ENCODE measurements around the gene GALNT1. TPM values are rescaled to one million over a fixed set of nuclear protein-coding genes. Genes with fewer than 3 reads are reported as not detected.
"Not testable (repeated sequence)": the region's sequence is repeated elsewhere in the genome, so short reads cannot be mapped to it uniquely, and the experiment has no call there.

GALNT1 gene
- total RNA-seq, 4 donors from 2014 or later, result 46.2 to 96.5 (median 62.6) TPM

GRCh38 chr18:35549564-35549963 lies 32.0 kb upstream of the GALNT1 start:
- Histone ChIP-seq H3K9me3 (no peaks in the 10 kb centered on the region), H3K27ac (no peak overlapping the region), H3K4me1 (no peaks in the 10 kb centered on the region), H3K36me3 (no peaks in the 10 kb centered on the region), H3K4me3 (no peak overlapping the region), H3K27me3 (no peaks in the 10 kb centered on the region)
- TF ChIP-seq EP300 (IDR thresholded peaks at IDR 0.05), result no peak
- TF ChIP-seq CTCF (IDR thresholded peaks at IDR 0.05), result no peak
- TF ChIP-seq POLR2A (IDR thresholded peaks at IDR 0.05), result no peak
- TF ChIP-seq POLR2AphosphoS5 (IDR thresholded peaks at IDR 0.05), result no peak
- WGBS, result 84% methylated on average over 1 of the region's 1 CpG
- DNase-seq (ENCODE audit: low spot score in 2 of 2), result no peak

GRCh38 chr18:35553300-35553699 lies 28.2 kb upstream of the GALNT1 start:
- TF ChIP-seq POLR2A (IDR thresholded peaks at IDR 0.05) (no peak), POLR2AphosphoS5 (IDR thresholded peaks at IDR 0.05) (no peak), CTCF (IDR thresholded peaks at IDR 0.05) (no peak), EP300 (IDR thresholded peaks at IDR 0.05) (no peak)
- WGBS, result 78% methylated on average over 2 of the region's 2 CpGs
- H3K27me3 ChIP-seq, result no peaks in the 10 kb centered on the region
- no peak for DNase-seq (ENCODE audit: low spot score in 2 of 2)
- H3K9me3 ChIP-seq, result no peaks in the 10 kb centered on the region
- H3K4me3 ChIP-seq, result no peak overlapping the region
- H3K36me3 ChIP-seq, result no peaks in the 10 kb centered on the region
- H3K4me1 ChIP-seq, result no peaks in the 10 kb centered on the region
- H3K27ac ChIP-seq, result no peak overlapping the region

- not testable (repeated sequence) for H3K9me3 ChIP-seq, H3K4me3 ChIP-seq
Observed at GRCh38 chr18:35555538-35555937, 26.0 kb upstream of the GALNT1 start.

GRCh38 chr18:35559867-35560266 lies 21.7 kb upstream of the GALNT1 start:
- H3K4me3 ChIP-seq, result no peak overlapping the region
- H3K27ac ChIP-seq, result no peak overlapping the region
- no peaks in the 10 kb centered on the region for H3K4me1 ChIP-seq
- H3K27me3 ChIP-seq, result no peaks in the 10 kb centered on the region
- no peaks in the 10 kb centered on the region for H3K36me3 ChIP-seq
- H3K9me3 ChIP-seq, result no peaks in the 10 kb centered on the region
- TF ChIP-seq POLR2AphosphoS5 (IDR thresholded peaks at IDR 0.05), result no peak
- DNase-seq (ENCODE audit: low spot score in 2 of 2), result no peak

More at GRCh38 chr18:35555538-35555937, 26.0 kb upstream of the GALNT1 start:
- not testable (repeated sequence) for H3K36me3 ChIP-seq; H3K27ac ChIP-seq; H3K4me1 ChIP-seq; DNase-seq (ENCODE audit: low spot score in 2 of 2); H3K27me3 ChIP-seq
- WGBS, result 98% methylated on average over 5 of the region's 5 CpGs

GRCh38 chr18:35564795-35565453 lies 16.6 kb upstream of the GALNT1 start:
- WGBS, result 72% methylated on average over 3 of the region's 3 CpGs
- Histone ChIP-seq H3K27ac (no peak overlapping the region), H3K4me1 (no peaks in the 10 kb centered on the region), H3K4me3 (no peak overlapping the region), H3K36me3 (no peaks in the 10 kb centered on the region), H3K27me3 (no peaks in the 10 kb centered on the region), H3K9me3 (no peaks in the 10 kb centered on the region)
- TF ChIP-seq EP300 (IDR thresholded peaks at IDR 0.05), result no peak
- TF ChIP-seq CTCF (IDR thresholded peaks at IDR 0.05), result no peak
- TF ChIP-seq POLR2AphosphoS5 (IDR thresholded peaks at IDR 0.05), result no peak
- no peak for DNase-seq (ENCODE audit: low spot score in 2 of 2)

GRCh38 chr18:35566019-35566418 lies 15.5 kb upstream of the GALNT1 start:
- H3K27me3 ChIP-seq, result no peaks in the 10 kb centered on the region
- H3K4me1 ChIP-seq, result no peaks in the 10 kb centered on the region
- TF ChIP-seq CTCF (IDR thresholded peaks at IDR 0.05) (no peak), EP300 (IDR thresholded peaks at IDR 0.05) (no peak), POLR2A (IDR thresholded peaks at IDR 0.05) (no peak), POLR2AphosphoS5 (IDR thresholded peaks at IDR 0.05) (no peak)
- H3K36me3 ChIP-seq, result no peaks in the 10 kb centered on the region
- no peak overlapping the region for H3K4me3 ChIP-seq
- DNase-seq (ENCODE audit: low spot score in 2 of 2), result no peak
- H3K9me3 ChIP-seq, result no peaks in the 10 kb centered on the region
- WGBS, result 83% methylated on average over 4 of the region's 4 CpGs
- no peak overlapping the region for H3K27ac ChIP-seq
